ENCODE results near the gene ROPN1L.

Gene ROPN1L

GRCh38 chr5:10479154-10479721, 37.6 kb downstream of the ROPN1L start:
- Mint-ChIP-seq H3K27me3 (ENCODE audit: low read depth, poor library complexity) (peaks cover 21% of the 10 kb centered on the region), H3K4me3 (no peak overlapping the region), H3K9me3 (peaks cover 35% of the 10 kb centered on the region), H3K4me1 (peaks cover 21% of the 10 kb centered on the region), H3K36me3 (ENCODE audit: low read depth) (peaks cover 4% of the 10 kb centered on the region), H3K27ac (no peak overlapping the region)
- TF ChIP-seq CTCF (IDR thresholded peaks at IDR 0.05): no peak
- DNase-seq: no peak

DNA sequence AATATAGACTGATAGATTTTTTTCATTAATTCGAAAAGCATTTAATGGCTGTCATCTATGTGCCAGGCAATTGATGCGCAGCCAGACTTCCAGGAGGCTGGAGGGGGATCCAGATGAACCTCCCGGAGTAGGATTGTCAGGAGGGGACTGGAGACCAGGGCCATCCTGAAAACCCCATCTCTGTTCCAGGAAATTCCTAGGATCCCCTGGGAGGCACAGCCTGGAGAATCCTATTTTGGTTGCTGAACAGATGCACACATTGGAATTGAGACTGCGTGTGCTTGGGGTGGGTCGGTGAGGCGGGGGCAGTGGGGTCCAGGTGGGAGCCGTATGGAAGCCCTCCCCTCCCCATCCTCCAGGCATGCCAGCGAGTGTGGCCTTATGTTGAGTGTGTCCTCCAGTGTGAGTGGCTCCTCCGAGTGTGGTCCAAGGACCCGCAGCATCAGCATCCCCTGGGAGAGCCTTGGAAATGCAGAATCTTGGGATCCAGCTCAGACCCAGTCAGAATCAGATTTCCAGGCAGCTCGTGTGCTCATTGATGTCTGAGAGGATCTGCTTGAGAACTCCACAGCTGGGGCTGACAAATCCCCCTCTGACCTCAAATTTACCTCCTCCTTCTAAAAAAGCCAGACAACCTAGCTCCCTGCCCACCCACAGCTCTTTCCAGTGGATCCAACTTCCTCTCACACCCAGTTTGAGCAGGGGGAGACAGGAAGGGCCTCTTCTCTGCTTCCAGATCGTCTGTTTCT, 38.7 kb downstream of the ROPN1L start:
- Mint-ChIP-seq H3K27ac (peak overlapping the region; percentile 2), H3K36me3 (ENCODE audit: low read depth) (peaks cover 4% of the 10 kb centered on the region), H3K9me3 (peaks cover 23% of the 10 kb centered on the region), H3K4me3 (no peak overlapping the region), H3K27me3 (ENCODE audit: low read depth, poor library complexity) (peaks cover 21% of the 10 kb centered on the region), H3K4me1 (peaks cover 30% of the 10 kb centered on the region)
- DNase-seq: no peak
- no peak for TF ChIP-seq CTCF (IDR thresholded peaks at IDR 0.05)

- H3K36me3 Mint-ChIP-seq (ENCODE audit: low read depth): peaks cover 4% of the 10 kb centered on the region
- H3K9me3 Mint-ChIP-seq: peaks cover 16% of the 10 kb centered on the region
- TF ChIP-seq CTCF (IDR thresholded peaks at IDR 0.05): no peak
- H3K4me1 Mint-ChIP-seq: peaks cover 30% of the 10 kb centered on the region
- no peak overlapping the region for H3K4me3 Mint-ChIP-seq
- no peak for DNase-seq
- peaks cover 21% of the 10 kb centered on the region for H3K27me3 Mint-ChIP-seq (ENCODE audit: low read depth, poor library complexity)
- peak overlapping the region; percentile 2 for H3K27ac Mint-ChIP-seq
These were observed 39.7 kb downstream of the ROPN1L start for GRCh38 chr5:10481241-10481935.

- Mint-ChIP-seq H3K9me3 (peaks cover 5% of the 10 kb centered on the region), H3K36me3 (ENCODE audit: low read depth) (no peaks in the 10 kb centered on the region), H3K27ac (no peak overlapping the region), H3K4me3 (no peak overlapping the region), H3K4me1 (peaks cover 30% of the 10 kb centered on the region), H3K27me3 (ENCODE audit: low read depth, poor library complexity) (peaks cover 22% of the 10 kb centered on the region)
- no peak for DNase-seq
- TF ChIP-seq CTCF (IDR thresholded peaks at IDR 0.05): no peak
These were observed 41.3 kb downstream of the ROPN1L start for GRCh38 chr5:10482791-10483530.

GRCh38 chr5:10484774-10485141, 43.1 kb downstream of the ROPN1L start:
- H3K27ac Mint-ChIP-seq: no peak overlapping the region
- no peak for TF ChIP-seq CTCF (IDR thresholded peaks at IDR 0.05)
- DNase-seq: no peak
- no peaks in the 10 kb centered on the region for H3K36me3 Mint-ChIP-seq (ENCODE audit: low read depth)
- H3K4me3 Mint-ChIP-seq: no peak overlapping the region
- peaks cover 27% of the 10 kb centered on the region for H3K4me1 Mint-ChIP-seq
- H3K9me3 Mint-ChIP-seq: no peaks in the 10 kb centered on the region
- H3K27me3 Mint-ChIP-seq (ENCODE audit: low read depth, poor library complexity): peaks cover 32% of the 10 kb centered on the region
